SH-SY5Y (cell line): ENCODE data around the gene ZCCHC7.

ENCODE experiments used
- GATA2 ChIP-seq: IDR thresholded peaks from 2 replicates; pipeline ENCODE4 v1.6.1; 2011; ENCODE audit warnings: mild to moderate bottlenecking, low read depth, low read length
- GATA3 ChIP-seq: IDR thresholded peaks from 2 replicates; pipeline ENCODE4 v1.6.1; 2011; ENCODE audit warnings: low read depth, mild to moderate bottlenecking, low read length, moderate library complexity

- no peak for TF ChIP-seq GATA2
- TF ChIP-seq GATA3 = no peak
Observed at GRCh38 chr9:37187713-37188439, 67.5 kb downstream of the ZCCHC7 start.
